HG03025 (cell line): Measurements from ENCODE around the gene RIC8B.

Experiments
- ATAC-seq: cut with Tn5 transposase; IDR thresholded peaks from one replicate; pipeline ENCODE4 v1.9.1; 2021; ENCODE audit warnings: mild to moderate bottlenecking, moderate library complexity; ENCODE audit not compliant: unreplicated experiment, low FRiP score

Gene RIC8B

DNA sequence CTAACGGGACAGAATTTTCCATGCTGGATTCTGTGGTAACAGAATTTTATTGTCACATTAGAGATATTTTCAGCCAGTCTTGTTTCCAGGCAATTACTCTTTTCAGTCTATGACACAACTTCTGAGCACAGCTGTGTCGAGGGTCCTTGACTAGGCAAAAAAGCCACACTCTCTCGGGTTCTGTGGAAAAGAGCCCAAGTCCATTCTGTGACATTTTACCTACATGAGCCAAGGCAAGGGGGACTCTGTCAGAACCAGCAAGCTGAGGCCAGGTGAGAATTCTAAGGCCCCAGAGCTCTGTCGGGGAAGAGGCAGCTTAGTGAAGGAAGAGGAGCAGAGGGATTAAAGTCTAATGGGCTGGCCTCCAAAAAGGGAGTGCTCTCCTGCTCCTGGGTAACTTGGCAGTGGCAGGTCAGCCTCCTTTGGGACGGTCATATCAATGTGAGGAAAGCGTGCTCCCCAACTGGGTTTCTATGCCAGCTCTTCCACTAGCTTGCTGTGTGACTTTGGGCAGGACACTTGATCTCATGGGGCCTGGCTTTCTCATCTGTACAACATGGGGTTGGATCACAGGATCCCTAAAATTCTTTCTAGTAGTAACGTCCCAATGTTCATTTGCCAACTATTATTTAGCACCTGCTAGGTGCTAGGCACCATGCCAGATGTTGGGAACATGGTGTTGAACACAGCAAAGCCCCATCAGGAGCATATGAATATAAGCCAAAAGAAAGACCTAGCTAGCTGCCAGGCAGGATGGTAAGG, 16.0 kb upstream of the RIC8B start:
- no peak for ATAC-seq

DNA sequence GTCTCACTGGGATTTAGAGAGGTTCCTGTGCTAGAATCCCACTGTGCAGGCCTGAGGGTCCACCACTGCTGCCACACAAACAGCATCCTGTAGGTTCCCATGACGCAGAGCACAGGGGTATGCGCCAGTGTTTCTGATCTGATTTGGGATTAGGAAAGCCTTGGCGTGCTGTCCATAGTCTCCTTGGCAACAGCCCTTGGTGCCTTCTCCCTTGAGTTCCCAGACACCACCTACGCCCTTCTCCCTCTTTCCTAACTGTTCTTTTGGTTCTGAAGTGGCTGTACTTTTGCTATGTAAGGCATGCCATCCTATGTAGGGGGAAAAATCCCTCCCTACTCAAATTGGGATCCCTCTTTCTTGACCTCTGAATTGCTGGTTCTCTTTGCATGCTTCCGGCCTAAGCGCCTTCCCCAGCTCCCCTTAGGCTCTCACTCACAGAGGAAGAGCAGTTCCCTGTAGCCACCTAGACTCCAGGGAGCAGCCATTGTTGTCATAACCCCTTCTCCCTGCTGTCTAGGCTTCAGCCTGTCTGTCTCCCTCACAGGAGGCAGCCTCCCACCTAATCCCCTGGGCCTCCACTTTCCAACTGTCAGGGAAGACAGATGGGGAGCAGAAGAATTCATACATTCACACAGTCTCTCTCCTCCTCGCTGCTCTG, 14.8 kb upstream of the RIC8B start:
- ATAC-seq = peak; percentile 34

DNA sequence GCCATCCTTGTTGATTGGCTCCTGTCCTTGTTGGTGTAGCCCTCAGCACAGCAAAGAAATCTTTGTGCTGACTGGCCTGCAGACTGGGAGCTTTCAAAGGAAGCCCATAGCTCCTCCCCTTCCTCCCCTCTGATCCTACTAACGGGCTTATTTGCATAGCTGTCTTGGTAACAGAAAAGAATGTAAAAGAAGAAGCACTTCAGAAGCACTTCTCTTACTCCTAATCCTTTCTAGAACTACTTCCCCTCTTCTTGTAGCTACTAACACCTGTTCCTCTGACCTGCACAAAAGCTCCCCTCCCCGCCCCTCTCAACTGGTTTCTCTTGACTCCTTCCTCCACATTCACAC, 14.3 kb upstream of the RIC8B start:
- peak; percentile 97 for ATAC-seq

DNA sequence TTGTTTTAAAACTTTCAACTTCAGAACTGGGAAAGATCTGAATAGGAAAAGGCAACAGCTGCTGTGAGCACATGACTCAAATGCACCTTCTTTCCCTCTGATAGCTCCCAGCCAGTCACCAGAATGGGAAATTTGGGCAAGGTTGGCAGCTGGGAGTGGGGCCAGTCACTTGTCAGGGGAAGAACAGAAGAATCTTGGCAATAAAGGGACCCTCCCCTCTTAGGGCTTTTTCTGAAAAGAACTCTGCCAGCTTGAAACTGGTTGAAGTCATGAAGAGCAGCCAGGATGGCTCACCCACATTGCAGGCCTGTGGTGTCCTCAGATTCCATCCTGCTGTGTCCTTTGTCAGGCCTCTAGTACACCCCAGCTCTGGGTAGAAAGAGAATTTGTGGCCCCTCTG, 10.3 kb upstream of the RIC8B start:
- no peak for ATAC-seq

DNA sequence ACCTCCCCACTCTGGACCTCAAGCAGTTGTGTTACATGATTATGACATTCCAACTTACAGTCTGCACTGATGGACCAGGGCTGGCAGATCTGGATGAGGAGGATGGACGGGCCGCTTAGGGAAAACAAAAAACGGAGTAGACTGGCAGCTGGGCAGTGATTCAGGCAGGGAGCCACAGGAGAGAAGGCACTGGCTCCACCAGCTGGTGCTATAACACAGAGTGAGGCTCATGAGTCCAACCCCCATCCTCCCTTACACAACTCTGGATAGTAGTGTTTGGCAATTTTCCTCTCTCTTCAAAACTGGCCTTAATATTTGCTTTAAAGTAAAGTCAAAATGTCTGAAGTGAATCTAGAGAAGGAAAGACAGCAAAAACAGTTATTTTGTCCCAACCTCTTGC, 9.7 kb upstream of the RIC8B start:
- no peak for ATAC-seq

DNA sequence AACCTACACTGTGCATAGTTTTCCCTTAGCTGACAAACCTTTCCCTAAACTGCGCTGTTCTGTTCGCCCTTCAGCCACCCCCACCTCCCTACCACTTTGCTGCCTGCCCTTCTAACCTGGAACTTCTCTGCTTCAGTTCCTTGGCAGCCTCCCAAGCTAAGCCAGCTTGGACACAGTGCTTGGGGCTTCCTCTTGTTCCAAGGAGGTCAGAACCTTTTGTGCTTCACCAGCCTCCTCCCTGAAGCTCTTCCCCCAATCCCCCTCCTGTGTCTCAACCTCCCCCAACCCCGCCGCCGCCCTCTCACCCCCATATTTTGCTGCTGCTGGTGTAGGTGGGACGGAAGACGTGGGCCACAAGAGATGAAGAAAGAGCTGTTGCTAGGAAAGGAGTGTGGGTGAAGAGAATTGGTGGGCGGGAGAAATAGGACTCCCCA, 8.1 kb upstream of the RIC8B start:
- ATAC-seq = no peak

DNA sequence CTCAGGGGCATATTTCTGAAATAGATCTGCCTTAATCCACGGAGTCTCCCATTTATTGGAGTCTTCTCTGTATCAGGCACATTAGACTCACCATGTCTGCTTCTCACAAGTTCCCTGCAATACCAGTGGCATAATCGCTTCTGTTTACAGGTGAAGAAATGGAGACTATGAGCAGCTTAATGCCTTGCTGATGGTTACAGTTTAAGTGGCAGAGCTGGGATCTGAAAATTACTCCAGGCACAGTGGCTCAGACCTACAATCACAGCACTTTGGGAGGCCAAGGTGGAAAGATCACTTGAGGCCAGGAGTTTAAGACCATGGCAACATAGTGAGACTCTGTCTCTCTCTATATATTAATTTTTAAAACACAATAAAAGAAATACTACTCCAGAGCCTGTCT, 7.3 kb upstream of the RIC8B start:
- ATAC-seq = no peak

DNA sequence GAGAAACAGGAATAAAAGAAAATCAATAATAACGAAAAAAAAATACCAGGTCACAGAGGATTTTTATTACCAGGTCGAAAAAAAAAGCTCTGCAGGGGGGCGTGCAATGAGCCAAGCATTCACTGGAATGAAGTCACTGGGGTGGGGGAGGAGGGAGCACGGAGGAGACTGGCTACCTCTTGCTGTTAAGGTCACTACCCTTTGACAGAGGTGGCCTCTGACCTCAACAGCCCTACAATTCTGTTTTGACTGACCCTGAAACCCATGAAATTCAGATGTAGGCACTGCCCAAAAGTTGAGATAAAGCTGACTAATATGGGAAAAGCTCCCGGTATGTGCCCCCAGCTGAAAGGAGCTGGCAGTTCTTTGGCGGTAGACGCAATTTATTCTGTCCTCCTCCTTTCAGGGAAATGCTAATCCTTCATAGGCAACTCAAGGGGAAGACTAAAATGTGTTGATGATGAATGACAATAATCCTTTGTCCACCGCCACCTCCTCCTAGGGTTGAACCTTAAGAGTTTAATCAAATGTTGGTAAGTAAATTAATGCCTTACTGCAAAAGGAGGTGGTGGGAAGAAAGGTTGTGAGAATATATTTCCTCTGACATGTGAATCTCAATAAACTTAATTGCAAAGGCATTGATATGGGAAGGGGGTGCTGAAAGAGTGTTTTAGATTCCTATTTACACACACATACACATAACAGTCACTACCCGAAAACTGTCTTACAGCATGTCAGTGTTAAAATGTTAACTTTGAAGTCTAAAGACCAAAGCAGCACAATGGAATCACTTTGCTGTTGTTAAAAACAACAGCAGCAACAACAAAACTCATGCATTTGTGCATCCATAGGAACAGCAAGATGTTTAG, 6.3 kb upstream of the RIC8B start:
- no peak for ATAC-seq

DNA sequence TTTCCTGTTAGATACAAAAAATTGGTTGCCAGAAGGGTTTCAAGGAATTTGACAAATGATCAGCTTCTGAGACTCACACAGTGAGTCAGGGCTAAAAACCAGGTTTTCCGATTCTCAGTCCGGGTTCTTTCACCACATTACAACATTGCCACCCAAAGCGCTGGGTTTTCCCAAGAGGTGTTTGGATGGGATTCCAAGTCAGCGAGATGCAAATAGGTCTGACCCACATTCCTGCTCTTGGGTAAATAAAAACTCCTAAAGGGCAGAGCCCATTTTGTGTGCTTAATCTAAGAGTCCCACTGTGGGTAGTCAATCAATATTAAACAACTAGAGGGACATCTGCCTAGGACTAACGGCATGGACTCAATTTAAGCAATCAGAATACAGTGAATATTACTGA, 5.4 kb upstream of the RIC8B start:
- no peak for ATAC-seq

DNA sequence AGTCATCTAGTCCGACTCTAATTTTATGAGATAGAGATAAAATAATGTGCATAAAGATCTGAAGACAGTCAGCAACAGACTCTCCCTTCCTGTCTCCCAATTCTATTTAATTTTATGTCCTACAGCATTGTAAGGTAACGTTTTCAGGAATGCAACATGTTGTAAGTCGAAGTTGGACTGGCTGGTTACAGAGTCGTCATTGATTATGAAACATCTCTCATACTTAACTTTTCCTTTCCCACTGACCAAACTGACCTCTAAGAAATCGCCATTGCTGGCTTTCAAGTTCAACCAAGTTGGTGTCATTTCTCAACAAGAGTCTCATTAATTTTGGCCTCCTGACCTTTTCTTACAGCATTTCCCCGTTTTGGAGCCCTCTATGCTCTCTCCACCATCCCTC, 4.9 kb upstream of the RIC8B start:
- no peak for ATAC-seq

DNA sequence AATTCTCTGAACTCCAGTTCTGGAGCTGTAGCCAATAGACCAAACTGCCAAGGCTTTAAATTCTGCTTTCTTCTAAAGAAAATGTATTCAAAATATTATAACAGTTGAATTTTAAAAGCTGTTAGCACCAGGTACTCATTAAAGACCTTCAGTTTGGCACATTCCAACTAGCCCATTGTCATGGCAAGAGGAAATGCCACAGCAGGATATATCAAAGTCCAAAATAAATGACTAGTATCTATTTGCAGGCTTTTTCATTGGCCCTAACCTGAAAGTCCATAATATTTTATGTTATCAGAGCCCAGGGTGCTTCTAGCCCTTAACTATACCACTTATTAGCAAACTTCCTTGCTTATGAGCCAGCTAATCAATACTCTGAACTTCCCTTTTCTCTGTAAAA, 3.1 kb upstream of the RIC8B start:
- no peak for ATAC-seq

DNA sequence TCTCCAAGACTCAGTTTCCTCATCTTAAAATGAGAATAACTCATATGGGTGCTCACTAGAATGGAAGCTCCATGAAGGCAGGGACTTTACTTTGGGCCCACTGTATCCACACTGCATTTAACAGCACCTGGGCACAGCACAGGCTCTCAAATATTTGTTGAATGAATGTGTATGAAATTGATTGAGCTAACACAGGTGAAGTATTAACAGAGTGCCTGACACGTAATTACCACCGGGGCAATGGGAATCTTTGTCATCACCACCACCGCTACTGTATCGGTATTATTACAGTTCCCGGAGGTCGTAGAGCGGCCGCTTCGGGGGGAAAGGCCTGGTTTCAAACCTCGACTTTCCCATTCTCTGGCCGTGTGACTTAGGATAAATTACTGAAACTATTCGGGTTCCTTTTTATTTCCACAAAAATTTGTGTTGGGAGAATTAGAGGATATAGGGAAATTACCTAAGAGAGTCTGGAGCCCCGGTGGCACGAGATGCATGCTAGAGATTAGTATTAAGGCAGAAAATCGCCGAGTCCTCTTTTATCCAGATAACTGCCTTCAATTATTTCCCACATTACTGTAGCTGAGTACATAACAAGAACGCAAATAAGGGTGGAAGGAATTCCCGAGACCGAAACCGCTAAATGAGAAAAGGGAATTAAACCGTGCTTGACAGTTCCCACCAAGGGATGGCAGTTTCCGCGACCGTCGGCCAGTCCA, 1.0 kb upstream of the RIC8B start:
- no peak for ATAC-seq

DNA sequence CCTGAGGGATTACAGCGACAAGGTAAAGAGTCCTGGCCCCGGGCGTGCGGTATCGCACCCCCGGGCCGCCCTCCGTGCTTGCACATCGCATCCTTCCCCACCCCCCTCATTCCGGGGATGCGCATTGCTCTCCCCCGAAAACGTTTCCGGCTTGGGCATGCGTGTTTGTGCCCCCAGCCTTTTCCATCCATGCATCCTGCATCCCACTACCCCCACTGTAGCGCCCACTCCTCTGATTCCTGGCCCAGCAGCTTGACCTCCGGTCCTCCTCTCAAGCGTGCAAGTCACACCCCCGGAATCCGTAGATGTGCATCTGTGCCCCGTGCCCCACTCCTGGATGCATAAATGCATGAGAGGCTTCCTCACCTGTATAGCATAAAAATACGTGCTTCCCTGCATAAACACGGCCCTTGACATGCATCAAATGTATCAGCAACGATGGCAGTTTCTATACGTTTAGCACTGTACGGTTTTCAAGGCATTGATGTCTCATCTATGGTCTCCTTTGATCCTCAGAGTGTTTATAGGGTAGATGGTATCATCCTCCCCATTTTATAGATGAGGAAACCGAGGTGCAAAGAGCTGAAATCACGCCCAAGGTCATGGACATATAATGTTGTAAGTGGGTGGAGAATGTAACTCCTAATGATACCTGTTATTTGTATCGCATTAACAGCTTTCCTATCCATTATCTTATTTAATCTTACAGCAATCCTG, 484 bp downstream of the RIC8B start:
- ATAC-seq = peak; percentile 0

DNA sequence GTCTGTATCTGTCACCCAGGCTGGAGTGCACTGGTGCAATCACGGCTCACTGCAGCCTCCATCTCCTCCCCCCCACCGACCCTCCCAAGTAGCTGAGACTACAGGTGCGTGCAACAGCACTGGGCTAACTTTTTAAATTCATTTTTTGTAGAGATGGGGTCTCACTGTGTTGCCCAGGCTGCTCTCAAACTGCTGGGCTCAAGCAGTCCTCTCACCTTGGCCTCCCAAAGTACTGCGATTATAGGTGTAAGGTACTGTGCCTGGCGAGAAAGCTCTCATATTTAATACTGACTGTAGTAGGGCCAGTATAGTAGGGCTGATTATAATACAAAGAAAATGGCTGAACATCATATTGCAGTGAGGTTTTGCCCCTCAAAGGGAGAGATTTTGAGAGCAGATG, 2.4 kb downstream of the RIC8B start:
- ATAC-seq = no peak

DNA sequence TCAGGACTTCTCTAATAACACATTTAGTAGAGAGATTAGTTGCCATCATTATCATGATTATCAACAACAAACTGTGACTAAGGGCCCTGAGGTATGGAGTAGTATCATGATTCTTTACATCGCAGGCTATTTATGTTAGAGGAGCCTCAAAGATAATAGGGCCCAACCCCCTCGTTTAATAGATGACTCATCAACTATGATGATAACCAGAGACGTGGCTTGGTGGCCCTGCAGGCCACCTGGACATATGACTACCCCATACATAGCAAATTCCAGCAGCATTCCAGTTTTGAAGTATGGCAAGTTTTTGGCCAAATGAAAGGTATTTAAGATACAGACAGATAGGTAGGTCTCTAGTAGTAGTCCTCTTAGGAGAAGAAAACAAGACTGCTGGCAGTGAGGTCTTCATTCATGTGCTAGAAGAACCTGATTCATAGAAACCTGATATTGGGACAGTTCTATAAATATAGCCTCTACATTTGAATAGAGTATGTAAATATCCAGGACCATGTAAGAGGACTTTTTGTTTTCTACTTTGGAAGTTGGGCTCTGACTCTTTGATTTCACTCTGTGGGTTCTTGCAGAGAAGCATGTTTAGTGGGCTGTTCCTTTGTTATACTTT, 5.6 kb downstream of the RIC8B start:
- no peak for ATAC-seq

DNA sequence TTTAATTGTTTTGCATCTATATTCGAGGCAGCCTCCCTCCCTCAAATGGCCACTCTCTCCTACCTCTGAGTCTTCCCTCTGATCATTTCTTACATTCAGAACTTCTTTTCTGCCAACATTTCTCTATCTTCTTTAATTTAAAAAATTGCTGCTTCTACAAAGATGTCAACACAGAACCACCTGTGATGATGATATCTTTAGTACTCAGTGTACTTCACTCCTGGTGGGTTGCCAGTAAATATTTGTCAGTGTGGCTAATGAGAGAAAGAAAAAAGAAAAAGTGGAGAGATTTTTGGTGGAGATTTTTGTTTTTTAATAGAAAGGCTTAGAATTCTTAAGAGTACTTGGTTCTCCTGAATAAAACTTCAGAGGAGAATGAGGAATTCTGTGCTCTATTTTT, 8.1 kb downstream of the RIC8B start:
- no peak for ATAC-seq

DNA sequence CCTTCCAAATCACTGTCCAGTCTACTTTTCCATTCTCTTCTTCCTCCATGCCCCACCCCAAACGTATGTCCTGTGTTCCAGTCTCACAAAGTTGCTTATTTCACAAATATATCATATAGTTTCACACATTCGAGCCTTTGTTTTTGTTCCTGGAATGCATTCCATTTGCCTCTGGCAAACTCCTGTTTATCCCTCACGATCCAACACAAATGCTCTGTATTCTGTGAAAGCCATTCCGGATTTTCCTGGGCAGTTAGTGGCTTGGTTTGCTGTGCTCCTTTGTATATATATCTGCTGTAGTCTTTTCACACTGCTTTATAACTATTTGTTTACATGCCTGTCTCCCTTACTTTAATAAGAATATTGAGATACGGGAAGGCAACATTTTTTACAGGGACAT, 9.0 kb downstream of the RIC8B start:
- no peak for ATAC-seq

DNA sequence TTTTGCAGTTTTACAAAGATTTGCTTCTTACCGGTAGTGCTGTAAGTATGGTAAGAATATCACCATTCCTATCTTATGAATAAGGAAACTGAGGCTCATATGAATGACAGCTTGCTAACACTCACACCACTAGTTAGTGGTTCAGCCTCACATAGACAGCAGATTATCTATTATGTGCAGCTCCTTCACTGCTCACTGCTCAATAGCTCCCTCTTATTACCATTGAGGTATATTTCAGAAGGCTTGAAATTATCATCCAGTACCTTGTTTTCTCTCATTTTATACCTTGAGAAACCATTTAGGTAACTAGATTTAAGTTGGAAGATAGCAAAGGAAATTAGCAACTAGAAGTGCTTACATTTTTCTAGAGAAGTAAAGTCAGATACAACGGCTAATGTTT, 15.5 kb downstream of the RIC8B start:
- ATAC-seq = no peak

DNA sequence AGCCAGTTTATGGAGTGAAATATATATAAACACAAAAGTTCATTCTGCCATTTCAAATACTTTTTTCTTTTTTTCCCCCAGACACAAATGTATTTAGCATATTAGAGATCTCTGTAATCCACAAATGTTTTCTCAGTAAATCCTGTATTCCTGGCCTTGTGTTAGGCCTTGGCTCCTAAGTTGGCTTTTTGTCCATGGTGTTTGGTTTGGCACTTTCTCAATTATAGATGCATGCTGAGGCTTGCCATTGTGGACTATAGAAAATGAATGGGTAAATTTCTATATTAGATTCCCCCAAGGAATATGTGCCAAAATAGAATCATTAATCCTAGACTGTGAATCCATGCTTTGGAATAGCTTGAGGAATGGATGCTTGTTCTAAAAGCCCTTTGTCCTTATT, 17.0 kb downstream of the RIC8B start:
- no peak for ATAC-seq

DNA sequence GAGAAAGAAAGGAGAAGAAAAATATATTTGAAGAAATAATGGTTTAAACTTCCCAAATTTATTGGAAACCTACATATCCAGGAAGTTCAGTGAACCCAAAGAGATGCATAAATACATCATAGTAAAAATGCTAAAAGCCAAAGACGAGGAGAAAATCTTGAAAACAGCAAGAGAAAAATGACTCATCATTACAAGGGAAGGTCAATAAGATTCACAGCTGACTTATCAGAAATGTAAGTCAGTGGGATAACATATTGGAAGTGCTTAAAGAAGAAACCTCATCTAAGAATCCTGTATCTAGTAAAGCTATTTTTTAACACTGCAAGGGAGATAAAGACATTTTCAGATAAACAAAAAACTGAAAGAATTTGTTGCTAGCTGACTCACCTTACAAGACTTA, 19.9 kb downstream of the RIC8B start:
- ATAC-seq = no peak
